ENCODE data around the gene RERE. TPM values are rescaled to one million over a fixed set of nuclear protein-coding genes. Genes with fewer than 3 reads are reported as not detected.

RERE gene
- total and polyA plus RNA-seq, 12 donors: 46.5 to 163 (median 139) TPM

DNA sequence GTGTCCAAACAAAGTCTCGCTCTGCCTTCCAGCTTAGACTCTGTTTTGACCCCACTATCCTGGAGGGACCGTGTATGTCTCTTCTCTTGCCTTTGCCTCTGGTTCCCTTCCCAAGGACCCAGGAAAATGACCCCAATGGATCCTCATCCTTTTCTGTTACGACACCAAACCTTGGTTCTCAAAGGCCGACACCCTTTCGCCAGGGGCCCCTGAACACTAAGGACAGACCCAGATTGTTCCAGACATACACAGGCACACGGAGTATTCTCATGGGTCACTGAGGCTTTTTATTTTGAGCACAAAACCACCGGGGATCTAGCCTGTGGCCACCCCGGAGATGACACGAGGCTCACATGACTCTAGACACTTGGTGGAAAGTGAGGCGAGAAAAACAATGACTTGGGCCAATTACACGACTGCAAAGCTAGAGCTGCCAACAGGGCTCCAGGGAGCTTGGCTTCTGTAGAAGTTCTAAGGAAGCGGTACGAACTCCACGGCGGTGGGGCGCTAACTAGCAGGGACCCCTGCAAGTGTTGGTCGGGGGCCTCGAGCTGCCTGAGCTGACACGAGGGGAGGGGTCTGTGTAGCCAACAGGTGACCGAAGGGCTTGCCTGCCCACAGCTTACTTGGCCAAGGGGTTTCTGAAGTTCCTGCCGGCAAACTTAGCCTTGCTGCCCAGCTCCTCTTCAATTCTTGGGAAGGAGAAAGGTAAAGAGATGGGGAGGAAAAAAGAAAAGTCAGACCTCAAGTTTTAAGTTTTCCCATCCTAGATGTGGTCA lies 43.5 kb upstream of the RERE start:
- no peak for DNase-seq
- Histone ChIP-seq H3K27ac (peak overlapping the region in 1 of 10 donors; percentile 26), H3K36me3 (peaks cover 3 to 100% (median 58%) of the 10 kb centered on the region in 9 donors), H3K27me3 (no peaks in the 10 kb centered on the region), H3K9me3 (no peaks in the 10 kb centered on the region), H3K4me3 (no peak overlapping the region), H3K4me1 (peaks cover 2 to 50% (median 30%) of the 10 kb centered on the region in 9 donors)
- intact Hi-C loops (cut with DNase I): no loop called here
- ATAC-seq: no peak
- TF ChIP-seq, protein P1, sequence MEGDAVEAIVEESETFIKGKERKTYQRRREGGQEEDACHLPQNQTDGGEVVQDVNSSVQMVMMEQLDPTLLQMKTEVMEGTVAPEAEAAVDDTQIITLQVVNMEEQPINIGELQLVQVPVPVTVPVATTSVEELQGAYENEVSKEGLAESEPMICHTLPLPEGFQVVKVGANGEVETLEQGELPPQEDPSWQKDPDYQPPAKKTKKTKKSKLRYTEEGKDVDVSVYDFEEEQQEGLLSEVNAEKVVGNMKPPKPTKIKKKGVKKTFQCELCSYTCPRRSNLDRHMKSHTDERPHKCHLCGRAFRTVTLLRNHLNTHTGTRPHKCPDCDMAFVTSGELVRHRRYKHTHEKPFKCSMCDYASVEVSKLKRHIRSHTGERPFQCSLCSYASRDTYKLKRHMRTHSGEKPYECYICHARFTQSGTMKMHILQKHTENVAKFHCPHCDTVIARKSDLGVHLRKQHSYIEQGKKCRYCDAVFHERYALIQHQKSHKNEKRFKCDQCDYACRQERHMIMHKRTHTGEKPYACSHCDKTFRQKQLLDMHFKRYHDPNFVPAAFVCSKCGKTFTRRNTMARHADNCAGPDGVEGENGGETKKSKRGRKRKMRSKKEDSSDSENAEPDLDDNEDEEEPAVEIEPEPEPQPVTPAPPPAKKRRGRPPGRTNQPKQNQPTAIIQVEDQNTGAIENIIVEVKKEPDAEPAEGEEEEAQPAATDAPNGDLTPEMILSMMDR (IDR thresholded peaks at IDR 0.05): no peak
- 81% methylated on average over 21 of the region's 21 CpGs for WGBS, 2 donors

DNA sequence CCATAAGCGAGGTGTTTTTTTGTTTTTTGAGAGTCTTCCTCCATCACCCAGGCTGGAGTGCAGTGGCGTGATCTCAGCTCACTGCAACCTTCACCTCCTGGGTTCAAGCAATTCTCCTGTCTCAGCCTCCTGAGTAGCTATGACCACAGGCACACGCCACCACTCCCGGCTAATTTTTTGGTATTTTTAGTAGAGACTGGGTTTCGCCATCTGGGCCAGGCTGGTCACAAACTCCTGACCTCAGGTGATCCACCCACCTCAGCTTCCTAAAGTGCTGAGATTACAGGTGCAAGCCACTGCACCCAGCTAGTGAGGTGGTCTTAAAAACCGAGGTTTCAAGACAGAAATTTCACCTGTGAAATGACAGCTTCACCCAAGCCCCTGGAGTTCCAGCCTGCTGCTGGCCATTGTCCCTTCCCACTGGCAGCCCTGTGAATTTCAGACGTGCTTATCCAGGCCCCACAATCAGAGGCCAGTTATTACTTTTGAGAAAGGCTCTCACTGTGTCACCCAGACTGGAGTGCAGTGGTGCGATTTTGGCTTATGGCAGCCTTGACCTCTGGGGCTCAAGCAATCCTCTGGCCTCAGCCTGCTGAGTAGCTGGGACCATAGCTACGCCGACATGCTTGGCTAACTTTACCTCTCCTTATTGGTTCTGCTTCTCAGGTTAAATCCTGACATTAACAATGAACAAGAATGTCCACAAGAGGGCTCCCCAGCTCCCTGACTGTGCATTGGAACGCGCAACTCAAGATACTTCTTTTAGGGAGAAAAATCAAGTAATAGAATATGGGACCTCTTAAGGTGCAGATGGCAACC lies 41.7 kb upstream of the RERE start:
- TF ChIP-seq, protein P1 (IDR thresholded peaks at IDR 0.05): peak; percentile 45 to 73 (median 67)
- no peaks in the 10 kb centered on the region for H3K9me3 ChIP-seq
- WGBS, 2 donors: 71 to 72% methylated on average over 12 of the region's 12 CpGs
- no peaks in the 10 kb centered on the region for H3K27me3 ChIP-seq
- peaks cover 3 to 84% (median 41%) of the 10 kb centered on the region in 9 donors for H3K36me3 ChIP-seq
- intact Hi-C loops (cut with DNase I): loop anchor here in 3 of 10 donors (5.0 kb wide), 2 partner anchors 42 to 128 kb away; partner anchors contain the start of gene RERE (in 2 of the 3)
- DNase-seq: peak in 1 of 2 donors; percentile 54
- peaks cover 2 to 45% (median 30%) of the 10 kb centered on the region in 9 donors for H3K4me1 ChIP-seq
- peak overlapping the region in 9 of 10 donors; percentile 8 to 83 (median 57) for H3K27ac ChIP-seq
- no peak overlapping the region for H3K4me3 ChIP-seq
- ATAC-seq: peak in 6 of 8 donors; percentile 21 to 57 (median 30)

DNA sequence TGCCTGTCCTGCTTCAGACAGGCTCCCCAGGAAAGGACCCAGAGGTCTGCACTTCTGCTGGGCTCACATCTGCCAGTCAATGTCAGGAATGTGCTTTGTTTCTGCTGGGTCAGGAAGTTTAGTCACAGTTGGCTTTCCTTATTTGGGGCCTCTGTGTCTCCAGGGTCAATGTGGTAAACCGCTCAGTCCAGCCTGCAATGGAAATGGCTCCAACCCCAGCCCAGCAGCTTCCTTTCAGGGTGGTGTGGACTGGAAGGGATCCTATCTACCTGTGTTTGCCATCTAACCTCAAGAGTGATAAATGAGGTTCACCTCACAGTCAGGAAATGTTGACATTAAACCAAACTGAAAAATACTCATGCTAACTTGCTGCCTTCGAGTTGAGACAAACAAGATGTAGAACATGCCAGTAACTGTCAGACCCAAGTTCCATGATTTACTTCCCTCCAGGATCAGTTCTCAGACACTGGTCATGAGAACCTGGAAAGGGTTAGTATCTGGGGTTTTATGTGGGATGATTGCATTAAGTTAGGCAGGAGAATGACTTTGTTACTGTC lies 40.8 kb upstream of the RERE start:
- H3K4me1 ChIP-seq: peaks cover 2 to 45% (median 30%) of the 10 kb centered on the region in 9 donors
- DNase-seq (peak in 1 of 2 donors; percentile 68), ATAC-seq (peak; percentile 65 to 87 (median 82))
- intact Hi-C loops (cut with DNase I): loop anchor here in 3 of 10 donors (5.0 kb wide), 2 partner anchors 41 to 129 kb away; partner anchors contain the start of gene RERE (in 2 of the 3)
- H3K27me3 ChIP-seq: no peaks in the 10 kb centered on the region
- H3K4me3 ChIP-seq: no peak overlapping the region
- 25 to 39% methylated on average over 2 of the region's 2 CpGs for WGBS, 2 donors
- TF ChIP-seq, protein P1 (IDR thresholded peaks at IDR 0.05): no peak
- peaks cover 3 to 75% (median 31%) of the 10 kb centered on the region in 9 donors for H3K36me3 ChIP-seq
- no peaks in the 10 kb centered on the region for H3K9me3 ChIP-seq
- peak overlapping the region in 9 of 10 donors; percentile 11 to 83 (median 58) for H3K27ac ChIP-seq
